Panc1 (cell line): ENCODE results near the gene VAT1L. TPM values are rescaled to one million over a fixed set of nuclear protein-coding genes. Genes with fewer than 3 reads are reported as not detected.

ENCODE experiments used
- ATAC-seq: fragments of 200-7000 bp; cut with Tn5 transposase; 2 replicates; pipeline ENCODE4 v1.9.1; 2020; ENCODE audit warnings: mild to moderate bottlenecking, moderate library complexity
- BruUV-seq: library from RNA; stranded (reverse); fragments of 400-500 nt; replicated peaks from 2 replicates; lab custom pipeline; 2021; lab: Mats Ljungman, UMichigan
- CTCF ChIA-PET: fragments of 300-600 bp; sonication (Branson Sonifier 250); formaldehyde crosslinking; loops from one replicate; lab custom pipeline; 2022; ENCODE audit warnings: antibody characterized with exemption; lab: Charles Lee
- POLR2A ChIA-PET: fragments of 300-600 bp; sonication (Branson Sonifier 250); formaldehyde crosslinking; loops from one replicate; lab custom pipeline; 2022; ENCODE audit warnings: antibody characterized with exemption; lab: Charles Lee
- DNase-seq: peaks from one replicate; pipeline ENCODE4 v3.0.0-alpha.2; 2010; ENCODE audit warnings: low read depth, low spot score
- H3K27ac ChIP-seq: 2 replicates; pipeline ENCODE4 v1.5.1; 2011; ENCODE audit warnings: mild to moderate bottlenecking, low read length, inconsistent platforms
- H3K27me3 ChIP-seq: fragments of 200-500 bp; sonication (Bioruptor generic); 2 replicates; pipeline ENCODE4 v1.6.0; 2014; ENCODE audit warnings: low read length, inconsistent platforms; ENCODE audit not compliant: control insufficient read depth, insufficient read depth
- H3K36me3 ChIP-seq: fragments of 200-500 bp; sonication (Bioruptor generic); 2 replicates; pipeline ENCODE4 v1.5.1; 2014; ENCODE audit warnings: inconsistent platforms, mild to moderate bottlenecking, low read length, moderate library complexity; ENCODE audit not compliant: control insufficient read depth, insufficient read depth
- H3K4me1 ChIP-seq: 2 replicates; pipeline ENCODE4 v1.5.1; 2011; ENCODE audit warnings: inconsistent platforms, mild to moderate bottlenecking, low read length, moderate library complexity; ENCODE audit not compliant: control insufficient read depth, insufficient read depth
- H3K4me3 ChIP-seq, 2 experiments: 2 replicates each; pipeline ENCODE4 v1.5.1; 2011 to 2012; ENCODE audit warnings: low read depth in 2 of 2, low read length in 2 of 2, mild to moderate bottlenecking in 2 of 2, inconsistent platforms in 1 of 2, moderate library complexity in 1 of 2
- H3K9me3 ChIP-seq: fragments of 200-500 bp; sonication (Bioruptor generic); 2 replicates; pipeline ENCODE4 v1.5.1; 2014; ENCODE audit warnings: low read depth, mild to moderate bottlenecking, inconsistent platforms, low read length, moderate library complexity; ENCODE audit not compliant: control insufficient read depth, insufficient read depth
- CTCF ChIP-seq: fragments of 450-650 bp; IDR thresholded peaks from 2 replicates; pipeline ENCODE4 v1.5.1; 2017; ENCODE audit warnings: mild to moderate bottlenecking
- POLR2AphosphoS5 ChIP-seq: IDR thresholded peaks from 2 replicates; pipeline ENCODE4 v1.6.1; 2012; ENCODE audit warnings: mild to moderate bottlenecking, low read depth, low read length, moderate library complexity
- REST ChIP-seq, 2 experiments: IDR thresholded peaks; 2 replicates each; pipeline ENCODE4 v1.6.1; 2011 to 2012; ENCODE audit warnings: low read depth in 2 of 2, control low read depth in 1 of 2, low read length in 1 of 2, mild to moderate bottlenecking in 1 of 2, moderate library complexity in 1 of 2; ENCODE audit not compliant: insufficient read depth in 1 of 2
- SIN3A ChIP-seq: IDR thresholded peaks from 2 replicates; pipeline ENCODE4 v1.6.1; 2012; ENCODE audit warnings: low read depth, mild to moderate bottlenecking, low read length, moderate library complexity, borderline replicate concordance; ENCODE audit not compliant: insufficient read depth
- TCF7L2 ChIP-seq: IDR thresholded peaks from 2 replicates; pipeline ENCODE4 v1.6.1; 2011; ENCODE audit warnings: mild to moderate bottlenecking, low read depth, low read length, inconsistent platforms
- in situ Hi-C: cut with HindIII; loops from 2 replicates; pipeline ENCODE4 v1.10.0; 2016; ENCODE audit warnings: low sequenced_read_pairs, low pct_unique_long_range_greater_than_20kb
- intact Hi-C: fragments of 100-400 bp; cut with micrococcal nuclease; formaldehyde crosslinking; loops from one replicate; pipeline ENCODE4 v1.10.0; 2022; ENCODE audit not compliant: unreplicated experiment
- total RNA-seq: library from RNA; stranded (reverse); gene quantifications from one replicate; pipeline ENCODE4 v1.2.1, GENCODE V29; 2021; ENCODE audit not compliant: unreplicated experiment

VAT1L gene
- total RNA-seq, 1 experiment from 2014 or later: not detected

GRCh38 chr16:77920984-77921383 is 132.6 kb downstream of the VAT1L start:
- ChIA-PET POLR2A (no interaction called here), CTCF (no interaction called here)

GRCh38 chr16:77922228-77922754 is 133.9 kb downstream of the VAT1L start:
- intact Hi-C loops (no loop called here), in situ Hi-C loops (no loop called here)
- ChIA-PET POLR2A (no interaction called here), CTCF (no interaction called here)
- no peak overlapping the region for H3K27ac ChIP-seq
- no TSS peak for BruUV-seq
- no peak overlapping the region for H3K4me3 ChIP-seq
- no peak for TF ChIP-seq CTCF
- TF ChIP-seq REST (IDR thresholded peaks at IDR 0.05; ENCODE audit: insufficient read depth in 1 of 2, low read depth in 2 of 2, low read length in 1 of 2): no peak
- no peak for TF ChIP-seq SIN3A
- TF ChIP-seq POLR2AphosphoS5: no peak
- no peak for TF ChIP-seq TCF7L2
- no peaks in the 10 kb centered on the region for H3K4me1 ChIP-seq
- DNase-seq (no peak), ATAC-seq (no peak)
- peaks cover 5% of the 10 kb centered on the region; the same call in 1 of the 2 replicates for H3K27me3 ChIP-seq
- H3K9me3 ChIP-seq: no peaks in the 10 kb centered on the region
- no peaks in the 10 kb centered on the region for H3K36me3 ChIP-seq

More at GRCh38 chr16:77920984-77921383, 132.6 kb downstream of the VAT1L start:
- no peak overlapping the region for H3K27ac ChIP-seq
- intact Hi-C loops: no loop called here
- in situ Hi-C loops: no loop called here
- H3K4me1 ChIP-seq: no peaks in the 10 kb centered on the region
- BruUV-seq: no TSS peak
- H3K27me3 ChIP-seq: peaks cover 5% of the 10 kb centered on the region; the same call in 1 of the 2 replicates
- no peak for TF ChIP-seq POLR2AphosphoS5
- TF ChIP-seq TCF7L2: no peak
- no peak for TF ChIP-seq CTCF
- H3K36me3 ChIP-seq: no peaks in the 10 kb centered on the region
- no peak overlapping the region for H3K4me3 ChIP-seq
- H3K9me3 ChIP-seq: no peaks in the 10 kb centered on the region
- DNase-seq: no peak
- ATAC-seq: no peak
